ENCODE measurements around the gene SNX8. TPM values are rescaled to one million over a fixed set of nuclear protein-coding genes. Genes with fewer than 3 reads are reported as not detected.
A peak's percentile ranks its signal among the peaks of the same experiment; 100 is the strongest.

SNX8 gene
- total RNA-seq, 2 experiments from 2014 or later: 31.7 to 36.8 TPM

GRCh38 chr7:2237109-2237602, 77.1 kb downstream of the SNX8 start:
- Mint-ChIP-seq H3K36me3 (ENCODE audit: low read depth) (peaks cover 42% of the 10 kb centered on the region), H3K27me3 (no peaks in the 10 kb centered on the region), H3K27ac (peak overlapping the region; percentile 59), H3K9me3 (no peaks in the 10 kb centered on the region), H3K4me1 (ENCODE audit: low read depth) (peaks cover 25% of the 10 kb centered on the region), H3K4me3 (no peak overlapping the region)
- intact Hi-C loops (cut with micrococcal nuclease): no loop called here
- ATAC-seq: no peak
- POLR2A ChIA-PET: no interaction called here
- CTCF ChIA-PET: interaction anchor here (1.6 kb wide), 1 partner anchor 111 kb away, joined by 5 read pairs; no protein-coding TSS in a partner anchor
- TF ChIP-seq CTCF (IDR thresholded peaks at IDR 0.05): no peak
- no peak for DNase-seq

GRCh38 chr7:2233926-2234325, 80.3 kb downstream of the SNX8 start:
- intact Hi-C loops (cut with micrococcal nuclease): no loop called here

GRCh38 chr7:2232766-2233520, 81.3 kb downstream of the SNX8 start, which contains the start of gene MAD1L1:
TSS of gene MAD1L1 (minus strand) at chr7:2232945. CDS start at chr7:2230133, 2,812 bp downstream.
- POLR2A ChIA-PET: interaction anchor here (0.6 to 3.5 kb wide), 3 partner anchors 8 to 28 kb away, joined by 3 to 30 read pairs (median 3); partner anchors contain the start of genes MRM2 and NUDT1
- H3K4me1 Mint-ChIP-seq (ENCODE audit: low read depth): peaks cover 29% of the 10 kb centered on the region
- no peaks in the 10 kb centered on the region for H3K9me3 Mint-ChIP-seq
- TF ChIP-seq CTCF (IDR thresholded peaks at IDR 0.05): no peak
- CTCF ChIA-PET: interaction anchor here (1.2 to 2.0 kb wide), 3 partner anchors 12 to 193 kb away, joined by 3 to 14 read pairs (median 3); no protein-coding TSS in a partner anchor
- DNase-seq: peak; percentile 91
- peak; percentile 96 for ATAC-seq
- H3K27ac Mint-ChIP-seq: peak within 1 kb of the TSS; percentile 87
- intact Hi-C loops (cut with micrococcal nuclease): no loop called here
- no peaks in the 10 kb centered on the region for H3K27me3 Mint-ChIP-seq
- H3K36me3 Mint-ChIP-seq (ENCODE audit: low read depth): peaks cover 30% of the 10 kb centered on the region
- peak within 1 kb of the TSS; percentile 89 for H3K4me3 Mint-ChIP-seq

More at GRCh38 chr7:2233926-2234325, 80.3 kb downstream of the SNX8 start:
- ChIA-PET POLR2A (interaction anchor here (0.7 kb wide), 1 partner anchor 664 kb away, joined by 3 read pairs; no protein-coding TSS in a partner anchor), CTCF (no interaction called here)
- Mint-ChIP-seq H3K27me3 (no peaks in the 10 kb centered on the region), H3K4me1 (ENCODE audit: low read depth) (peaks cover 29% of the 10 kb centered on the region), H3K36me3 (ENCODE audit: low read depth) (peaks cover 35% of the 10 kb centered on the region), H3K9me3 (no peaks in the 10 kb centered on the region), H3K27ac (no peak overlapping the region), H3K4me3 (peak overlapping the region; percentile 46)
- DNase-seq: no peak
- TF ChIP-seq CTCF (IDR thresholded peaks at IDR 0.05): no peak
- no peak for ATAC-seq

GRCh38 chr7:2231992-2232765, 82.1 kb downstream of the SNX8 start:
- DNase-seq (peak; percentile 39), ATAC-seq (peak; percentile 37)
- Mint-ChIP-seq H3K4me3 (peak overlapping the region; percentile 89), H3K36me3 (ENCODE audit: low read depth) (peaks cover 28% of the 10 kb centered on the region), H3K27ac (peak overlapping the region; percentile 79), H3K27me3 (no peaks in the 10 kb centered on the region), H3K4me1 (ENCODE audit: low read depth) (peaks cover 31% of the 10 kb centered on the region), H3K9me3 (no peaks in the 10 kb centered on the region)
- ChIA-PET POLR2A (interaction anchor here (0.6 to 3.5 kb wide), 5 partner anchors 8 to 122 kb away, joined by 3 to 30 read pairs (median 3); partner anchors contain the start of genes EIF3B, MRM2 and NUDT1), CTCF (interaction anchor here (0.7 to 2.0 kb wide), 5 partner anchors 9 to 192 kb away, joined by 3 to 14 read pairs (median 3); partner anchors contain the start of genes MRM2 and NUDT1)
- intact Hi-C loops (cut with micrococcal nuclease): no loop called here
- no peak for TF ChIP-seq CTCF (IDR thresholded peaks at IDR 0.05)

Data from activated CD8-positive, alpha-beta T cell treated with anti-CD3 and anti-CD28 coated beads for 36 hours (primary cell).